ENCODE measurements around the gene TSPAN10. TPM values are rescaled to one million over a fixed set of nuclear protein-coding genes. Genes with fewer than 3 reads are reported as not detected.

The TSPAN10 gene
- polyA plus RNA-seq, 3 donors, result 2.6 to 7.0 (median 4.2) TPM

- DNase-seq, result no peak
These were observed 48.1 kb downstream of the TSPAN10 start for GRCh38 chr17:81685108-81685507.

- DNase-seq, result no peak
These were observed 49.6 kb downstream of the TSPAN10 start for GRCh38 chr17:81686614-81687013.

- DNase-seq, result no peak
These were observed 51.0 kb downstream of the TSPAN10 start for GRCh38 chr17:81687770-81688541.

GRCh38 chr17:81688616-81689015 lies 51.6 kb downstream of the TSPAN10 start:
- no peak for DNase-seq

GRCh38 chr17:81690066-81690465 lies 53.1 kb downstream of the TSPAN10 start:
- DNase-seq, result no peak

- no peak for DNase-seq
These were observed 53.6 kb downstream of the TSPAN10 start for GRCh38 chr17:81690549-81690948.

GRCh38 chr17:81691196-81691595 lies 54.2 kb downstream of the TSPAN10 start:
- no peak for DNase-seq

GRCh38 chr17:81691608-81692007 lies 54.6 kb downstream of the TSPAN10 start:
- DNase-seq, result no peak

GRCh38 chr17:81693509-81694210 lies 56.7 kb downstream of the TSPAN10 start:
- no peak for DNase-seq

GRCh38 chr17:81694810-81695209 lies 57.8 kb downstream of the TSPAN10 start:
- no peak for DNase-seq

GRCh38 chr17:81695211-81695610 lies 58.2 kb downstream of the TSPAN10 start:
- DNase-seq, result no peak

GRCh38 chr17:81695801-81696200 lies 58.8 kb downstream of the TSPAN10 start:
- DNase-seq, result no peak

GRCh38 chr17:81696218-81696941 lies 59.4 kb downstream of the TSPAN10 start:
- DNase-seq, result no peak

- no peak for DNase-seq
These were observed 60.5 kb downstream of the TSPAN10 start for GRCh38 chr17:81697261-81698044.

Other genes starting within 250 kb of the TSPAN10 start
- gene BAHCC1, start 241.7 kb upstream of the TSPAN10 start, polyA plus RNA-seq (ENCODE audit: insufficient read length in 3 of 3), result 10 to 100 TPM; 21.2 to 33.0 (median 24.5) TPM
- gene ACTG1, start 124.4 kb upstream of the TSPAN10 start, polyA plus RNA-seq (ENCODE audit: insufficient read length in 3 of 3), result 1,000 to 10,000 TPM; 2,993 to 3,342 (median 3,086) TPM
- gene FSCN2, start 108.8 kb upstream of the TSPAN10 start, polyA plus RNA-seq (ENCODE audit: insufficient read length in 3 of 3), result 1 to 10 TPM; 1.2 to 2.5 (median 1.6) TPM
- 10 to 100 TPM; 27.1 to 40.7 (median 30.0) TPM for gene FAAP100, start 84.8 kb upstream of the TSPAN10 start, polyA plus RNA-seq (ENCODE audit: insufficient read length in 3 of 3)
- 10 to 100 TPM; 51.0 to 78.2 (median 73.9) TPM for gene NPLOC4, start 84 bp upstream of the TSPAN10 start, polyA plus RNA-seq (ENCODE audit: insufficient read length in 3 of 3)
- gene PDE6G, start 19.3 kb downstream of the TSPAN10 start, polyA plus RNA-seq (ENCODE audit: insufficient read length in 3 of 3), result 10 to 100 TPM; 11.2 to 13.4 (median 11.8) TPM
- 10 to 100 TPM; 18.9 to 24.0 (median 22.3) TPM for gene OXLD1, start 29.4 kb downstream of the TSPAN10 start, polyA plus RNA-seq (ENCODE audit: insufficient read length in 3 of 3)
- 10 to 100 TPM; 16.8 to 21.9 (median 17.5) TPM for gene CCDC137, start 29.5 kb downstream of the TSPAN10 start, polyA plus RNA-seq (ENCODE audit: insufficient read length in 3 of 3)
- 10 to 100 TPM; 41.8 to 49.7 (median 47.0) TPM for gene ARL16, start 46.6 kb downstream of the TSPAN10 start, polyA plus RNA-seq (ENCODE audit: insufficient read length in 3 of 3)
- 100 to 1,000 TPM in 1 of 3 donors, 10 to 100 TPM in 2; 95.1 to 111 (median 96.5) TPM for gene HGS, start 46.8 kb downstream of the TSPAN10 start, polyA plus RNA-seq (ENCODE audit: insufficient read length in 3 of 3)
- 10 to 100 TPM; 47.5 to 67.4 (median 59.2) TPM for gene MRPL12, start 66.2 kb downstream of the TSPAN10 start, polyA plus RNA-seq (ENCODE audit: insufficient read length in 3 of 3)
- 10 to 100 TPM; 18.9 to 22.4 (median 22.3) TPM for gene SLC25A10, start 75.1 kb downstream of the TSPAN10 start, polyA plus RNA-seq (ENCODE audit: insufficient read length in 3 of 3)
- 10 to 100 TPM; 11.1 to 14.0 (median 12.1) TPM for gene GCGR, start 167.0 kb downstream of the TSPAN10 start, polyA plus RNA-seq (ENCODE audit: insufficient read length in 3 of 3)
- 100 to 1,000 TPM; 102 to 124 (median 122) TPM for gene MCRIP1, start 196.1 kb downstream of the TSPAN10 start, polyA plus RNA-seq (ENCODE audit: insufficient read length in 3 of 3)
- under 1 TPM in 2 of 3 donors, not detected in 1; 0.14 to 0.44 TPM for gene PPP1R27, start 197.9 kb downstream of the TSPAN10 start, polyA plus RNA-seq (ENCODE audit: insufficient read length in 3 of 3)
- gene P4HB, start 223.3 kb downstream of the TSPAN10 start, polyA plus RNA-seq (ENCODE audit: insufficient read length in 3 of 3), result 100 to 1,000 TPM; 415 to 451 (median 445) TPM
- gene ARHGDIA, start 234.1 kb downstream of the TSPAN10 start, polyA plus RNA-seq (ENCODE audit: insufficient read length in 3 of 3), result 100 to 1,000 TPM; 171 to 228 (median 216) TPM